NB4 (cell line): Measurements from ENCODE around the gene ACSL3.

ENCODE experiments used
- DNase-seq: peaks from one replicate; pipeline ENCODE4 v3.0.0; 2010; ENCODE audit warnings: low read depth
- H3K4me3 ChIP-seq: one replicate; pipeline ENCODE4 v1.5.1; 2011; ENCODE audit warnings: mild to moderate bottlenecking, low read depth, low read length, moderate library complexity
- MYC ChIP-seq: IDR thresholded peaks from 2 replicates; pipeline ENCODE4 v1.6.1; 2011; ENCODE audit warnings: low read depth, low read length
- POLR2A ChIP-seq: IDR thresholded peaks from 2 replicates; pipeline ENCODE4 v1.6.1; 2011; ENCODE audit warnings: mild to moderate bottlenecking; ENCODE audit not compliant: insufficient read length; ENCODE audit errors: extremely low read depth
- TF ChIP-seq, protein P1 (sequence below): IDR thresholded peaks from one replicate; pipeline ENCODE4 v1.5.1; 2012; ENCODE audit warnings: low read depth, low read length
- TF ChIP-seq, protein P2 (sequence below): IDR thresholded peaks from 2 replicates; pipeline ENCODE4 v1.6.1; 2011; ENCODE audit warnings: low read depth, low read length

The ACSL3 gene

DNA sequence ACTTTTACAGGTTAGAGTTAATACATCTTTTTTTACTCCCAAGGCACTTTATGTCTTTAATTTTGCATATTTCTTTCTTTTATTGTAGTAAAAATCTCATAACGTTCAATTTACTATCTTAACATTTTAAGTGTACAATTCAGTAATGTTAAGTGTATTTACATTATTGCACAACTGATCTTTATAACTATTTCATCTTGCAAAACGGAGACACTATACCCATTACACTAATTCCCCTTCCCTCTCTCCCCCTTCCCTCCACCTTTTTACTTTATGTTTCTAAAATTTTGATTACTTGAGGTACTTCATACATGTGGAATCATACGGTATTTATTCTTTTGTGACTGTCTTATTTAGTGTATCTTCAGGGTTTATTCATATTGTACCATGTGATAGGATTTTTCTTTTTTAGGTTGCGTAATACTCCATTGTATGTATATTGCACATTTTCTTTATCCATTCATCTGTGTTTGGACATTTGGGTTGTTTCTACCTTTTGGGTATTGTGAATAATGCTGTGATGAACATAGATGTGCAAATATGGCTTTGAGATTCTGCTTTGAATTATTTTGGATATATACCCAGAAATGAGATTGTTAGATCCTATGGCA is 75.0 kb downstream of the ACSL3 start:
- no peak overlapping the region for H3K4me3 ChIP-seq
- DNase-seq = no peak
- TF ChIP-seq, protein P1, sequence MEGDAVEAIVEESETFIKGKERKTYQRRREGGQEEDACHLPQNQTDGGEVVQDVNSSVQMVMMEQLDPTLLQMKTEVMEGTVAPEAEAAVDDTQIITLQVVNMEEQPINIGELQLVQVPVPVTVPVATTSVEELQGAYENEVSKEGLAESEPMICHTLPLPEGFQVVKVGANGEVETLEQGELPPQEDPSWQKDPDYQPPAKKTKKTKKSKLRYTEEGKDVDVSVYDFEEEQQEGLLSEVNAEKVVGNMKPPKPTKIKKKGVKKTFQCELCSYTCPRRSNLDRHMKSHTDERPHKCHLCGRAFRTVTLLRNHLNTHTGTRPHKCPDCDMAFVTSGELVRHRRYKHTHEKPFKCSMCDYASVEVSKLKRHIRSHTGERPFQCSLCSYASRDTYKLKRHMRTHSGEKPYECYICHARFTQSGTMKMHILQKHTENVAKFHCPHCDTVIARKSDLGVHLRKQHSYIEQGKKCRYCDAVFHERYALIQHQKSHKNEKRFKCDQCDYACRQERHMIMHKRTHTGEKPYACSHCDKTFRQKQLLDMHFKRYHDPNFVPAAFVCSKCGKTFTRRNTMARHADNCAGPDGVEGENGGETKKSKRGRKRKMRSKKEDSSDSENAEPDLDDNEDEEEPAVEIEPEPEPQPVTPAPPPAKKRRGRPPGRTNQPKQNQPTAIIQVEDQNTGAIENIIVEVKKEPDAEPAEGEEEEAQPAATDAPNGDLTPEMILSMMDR = no peak
- TF ChIP-seq POLR2A (no peak), MYC (no peak)
- TF ChIP-seq, protein P2, sequence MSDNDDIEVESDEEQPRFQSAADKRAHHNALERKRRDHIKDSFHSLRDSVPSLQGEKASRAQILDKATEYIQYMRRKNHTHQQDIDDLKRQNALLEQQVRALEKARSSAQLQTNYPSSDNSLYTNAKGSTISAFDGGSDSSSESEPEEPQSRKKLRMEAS = no peak

DNA sequence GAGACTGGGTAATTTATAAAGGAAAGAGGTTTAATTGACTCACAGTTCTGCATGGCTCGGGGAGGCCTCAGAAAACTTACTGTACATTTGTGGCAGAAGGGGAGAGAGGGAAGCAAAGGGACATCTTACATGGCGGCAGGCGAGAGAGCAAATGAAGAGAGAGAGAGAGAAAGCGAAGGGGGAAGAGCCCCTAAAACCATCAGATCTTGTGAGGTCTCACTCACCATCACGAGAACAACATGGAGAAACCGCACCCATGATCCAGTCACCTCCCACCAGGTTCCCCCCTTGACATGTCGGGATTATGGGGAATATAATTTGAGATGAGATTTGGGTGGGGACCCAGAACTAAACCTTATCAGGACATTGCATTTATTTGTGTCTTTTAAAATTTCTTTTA is 75.9 kb downstream of the ACSL3 start:
- TF ChIP-seq, protein P2 = no peak
- TF ChIP-seq POLR2A (no peak), MYC (no peak)
- TF ChIP-seq, protein P1 = no peak

DNA sequence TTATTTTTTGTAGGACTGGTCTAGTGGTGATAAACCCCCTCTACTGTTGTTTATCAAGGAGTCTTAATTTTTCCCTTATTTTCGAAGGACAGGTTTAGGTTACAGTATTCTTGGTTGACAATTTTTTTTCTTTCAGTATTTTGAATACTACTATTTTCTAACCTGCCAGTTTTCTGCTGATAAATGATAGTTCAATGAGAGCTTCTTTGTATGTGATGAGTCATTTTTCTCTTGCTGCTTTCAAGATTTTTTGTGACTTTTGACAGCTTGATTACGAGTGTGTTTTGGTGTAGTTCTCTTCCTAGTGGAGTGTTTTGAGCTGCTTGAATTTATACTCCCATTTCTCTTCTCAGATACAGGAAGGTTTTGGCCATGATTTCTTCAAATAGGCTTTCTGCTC is 77.5 kb downstream of the ACSL3 start:
- no peak for TF ChIP-seq POLR2A
- TF ChIP-seq, protein P2 = no peak
- no peak for TF ChIP-seq MYC
- TF ChIP-seq, protein P1 = no peak
- DNase-seq = no peak
- H3K4me3 ChIP-seq = no peak overlapping the region

More for the DNA sequence above, 75.9 kb downstream of the ACSL3 start:
- H3K4me3 ChIP-seq = no peak overlapping the region
- DNase-seq = no peak

DNA sequence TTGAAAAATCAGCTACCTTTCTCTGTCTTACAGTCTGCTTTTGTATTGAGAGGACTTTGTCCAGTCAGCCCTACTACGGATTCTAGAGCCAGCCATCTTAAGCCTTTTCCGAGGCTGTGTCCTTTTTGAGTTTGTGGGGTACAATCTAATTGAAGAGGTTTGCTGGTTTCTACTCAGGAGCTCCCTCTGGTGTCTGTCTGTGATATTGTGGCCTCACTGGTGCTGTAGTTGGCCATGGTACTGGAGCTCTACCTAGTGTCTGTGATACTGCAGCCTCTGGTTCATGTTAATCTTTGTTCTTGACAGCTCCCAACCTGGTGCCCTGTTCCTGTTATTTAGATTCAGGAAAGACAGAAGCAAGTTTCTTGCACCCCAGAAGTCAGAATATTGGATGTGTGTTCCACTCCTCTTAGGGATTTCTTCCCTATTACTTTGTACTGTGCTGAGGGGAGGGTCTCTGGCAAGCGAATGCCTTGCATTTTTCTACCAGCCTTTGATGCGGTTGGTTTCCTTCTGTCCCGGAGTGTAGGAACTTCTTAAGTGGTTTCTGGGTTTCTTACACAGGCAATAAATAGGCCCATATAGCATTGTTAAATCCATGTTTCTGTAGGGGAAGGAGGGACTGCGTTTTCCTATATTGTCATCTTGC is 78.5 kb downstream of the ACSL3 start:
- TF ChIP-seq, protein P1 = peak; percentile 93
- no peak for TF ChIP-seq MYC
- H3K4me3 ChIP-seq = no peak overlapping the region
- DNase-seq = peak; percentile 78

DNA sequence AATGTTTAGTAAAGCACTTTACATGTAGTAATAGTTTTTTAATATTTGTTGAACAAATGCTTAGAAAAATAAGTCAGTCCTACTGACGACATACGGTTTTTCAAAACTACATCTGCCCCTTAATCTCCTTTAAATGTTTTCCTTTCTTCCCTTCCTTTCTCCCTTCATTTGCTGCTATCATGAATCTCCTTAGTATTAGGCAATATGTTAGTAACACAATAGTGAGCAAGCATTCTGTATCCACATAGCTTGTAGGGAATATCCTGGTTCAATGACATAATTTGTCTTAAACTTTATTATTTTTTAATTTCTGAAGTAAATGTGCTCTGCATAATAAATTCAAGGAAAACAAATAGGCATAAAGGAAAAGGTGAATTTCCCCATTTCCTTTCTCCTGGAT is 79.1 kb downstream of the ACSL3 start:
- TF ChIP-seq POLR2A = no peak
- no peak for TF ChIP-seq MYC
- no peak for DNase-seq
- no peak overlapping the region for H3K4me3 ChIP-seq

DNA sequence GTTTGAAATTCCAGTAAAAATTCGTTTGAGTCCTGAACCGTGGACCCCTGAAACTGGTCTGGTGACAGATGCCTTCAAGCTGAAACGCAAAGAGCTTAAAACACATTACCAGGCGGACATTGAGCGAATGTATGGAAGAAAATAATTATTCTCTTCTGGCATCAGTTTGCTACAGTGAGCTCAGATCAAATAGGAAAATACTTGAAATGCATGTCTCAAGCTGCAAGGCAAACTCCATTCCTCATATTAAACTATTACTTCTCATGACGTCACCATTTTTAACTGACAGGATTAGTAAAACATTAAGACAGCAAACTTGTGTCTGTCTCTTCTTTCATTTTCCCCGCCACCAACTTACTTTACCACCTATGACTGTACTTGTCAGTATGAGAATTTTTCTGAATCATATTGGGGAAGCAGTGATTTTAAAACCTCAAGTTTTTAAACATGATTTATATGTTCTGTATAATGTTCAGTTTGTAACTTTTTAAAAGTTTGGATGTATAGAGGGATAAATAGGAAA is 80.7 kb downstream of the ACSL3 start:
- H3K4me3 ChIP-seq = no peak overlapping the region
- DNase-seq = no peak
- TF ChIP-seq, protein P2 = no peak
- no peak for TF ChIP-seq MYC
- TF ChIP-seq POLR2A = no peak
- TF ChIP-seq, protein P1 = no peak
